OCI-LY1 (cell line): Measurements from ENCODE around the gene CRB3.

Experiments used
- H2AFZ ChIP-seq: fragments of 200-600 bp; sonication (generic), shearing (Covaris generic); 2 replicates; pipeline ENCODE4 v1.6.0; 2014; ENCODE audit warnings: antibody characterized with exemption, mild to moderate bottlenecking, low read length
- H3F3A ChIP-seq: fragments of 200-600 bp; sonication (generic), shearing (Covaris generic); 2 replicates; pipeline ENCODE4 v1.6.0; 2014; ENCODE audit warnings: mild to moderate bottlenecking, antibody characterized with exemption, low read length, moderate library complexity; ENCODE audit not compliant: insufficient read depth
- H3K27ac ChIP-seq: fragments of 200-600 bp; sonication (generic); 2 replicates; pipeline ENCODE4 v1.5.1; 2014; ENCODE audit warnings: low read length, mixed run types, mild to moderate bottlenecking, low read depth; ENCODE audit not compliant: poor library complexity, severe bottlenecking
- H3K27me3 ChIP-seq: fragments of 200-600 bp; sonication (generic); 2 replicates; pipeline ENCODE4 v1.6.0; 2014; ENCODE audit warnings: antibody characterized with exemption, mild to moderate bottlenecking, low read length, moderate library complexity; ENCODE audit not compliant: insufficient read depth
- H3K36me3 ChIP-seq: fragments of 200-600 bp; sonication (generic); 2 replicates; pipeline ENCODE4 v1.6.1; 2014; ENCODE audit warnings: mild to moderate bottlenecking, antibody characterized with exemption, low read length, moderate library complexity, mixed read lengths; ENCODE audit not compliant: insufficient read depth
- H3K4me1 ChIP-seq: fragments of 200-600 bp; sonication (generic); 2 replicates; pipeline ENCODE4 v1.5.1; 2014; ENCODE audit warnings: mild to moderate bottlenecking, low read length, moderate library complexity; ENCODE audit not compliant: insufficient read depth, severe bottlenecking
- H3K4me2 ChIP-seq: fragments of 200-600 bp; sonication (generic), shearing (Covaris generic); 2 replicates; pipeline ENCODE4 v1.6.1; 2014; ENCODE audit warnings: low read length
- H3K4me3 ChIP-seq: fragments of 200-600 bp; sonication (generic); 2 replicates; pipeline ENCODE4 v1.5.1; 2014; ENCODE audit warnings: low read length, low read depth, mild to moderate bottlenecking, mixed read lengths; ENCODE audit not compliant: poor library complexity, severe bottlenecking
- H3K79me2 ChIP-seq: fragments of 200-600 bp; shearing (Covaris generic); 2 replicates; pipeline ENCODE4 v1.6.1; 2016; ENCODE audit warnings: mixed run types, low read length, mixed read lengths; ENCODE audit not compliant: insufficient read depth
- H3K9ac ChIP-seq: fragments of 200-600 bp; sonication (generic), shearing (Covaris generic); 2 replicates; pipeline ENCODE4 v1.6.1; 2014; ENCODE audit warnings: mild to moderate bottlenecking, low read length, mixed read lengths
- H3K9me2 ChIP-seq: fragments of 200-600 bp; sonication (generic), shearing (Covaris generic); 2 replicates; pipeline ENCODE4 v1.6.1; 2014; ENCODE audit warnings: low read depth, mild to moderate bottlenecking, low read length, mixed read lengths
- H3K9me3 ChIP-seq: fragments of 200-600 bp; shearing (Covaris generic); 2 replicates; pipeline ENCODE4 v1.6.1; 2014; ENCODE audit warnings: low read length, mixed read lengths
- H4K20me1 ChIP-seq: fragments of 200-600 bp; sonication (generic), shearing (Covaris generic); 2 replicates; pipeline ENCODE4 v1.6.0; 2016; ENCODE audit warnings: mild to moderate bottlenecking, low read length; ENCODE audit not compliant: insufficient read depth
- CTCF ChIP-seq: fragments of 200-600 bp; sonication (generic), shearing (Covaris generic); IDR thresholded peaks from 2 replicates; pipeline ENCODE4 v1.5.1; 2017; ENCODE audit warnings: mild to moderate bottlenecking, antibody characterized with exemption, low read length, moderate library complexity, mixed read lengths
- EZH2 ChIP-seq: fragments of 200-600 bp; sonication (generic), shearing (Covaris generic); IDR thresholded peaks from 2 replicates; pipeline ENCODE4 v1.8.0; 2017; ENCODE audit warnings: borderline replicate concordance, mixed run types, mild to moderate bottlenecking, antibody characterized with exemption, low read length, moderate library complexity, mixed read lengths

CRB3 gene

GRCh38 chr19:6480848-6481415 is 16.9 kb downstream of the CRB3 start:
- H4K20me1 ChIP-seq = no peaks in the 10 kb centered on the region
- no peaks in the 10 kb centered on the region for H3K27me3 ChIP-seq
- H3F3A ChIP-seq = no peaks in the 10 kb centered on the region
- peak overlapping the region; percentile 88 for H3K9ac ChIP-seq
- no peaks in the 10 kb centered on the region for H3K79me2 ChIP-seq
- peak overlapping the region; percentile 84 for H3K27ac ChIP-seq
- peaks cover 26% of the 10 kb centered on the region for H3K4me1 ChIP-seq
- TF ChIP-seq CTCF (no peak), EZH2 (no peak)
- H2AFZ ChIP-seq = no peak overlapping the region
- no peaks in the 10 kb centered on the region for H3K9me2 ChIP-seq
- peak overlapping the region; percentile 75 for H3K4me3 ChIP-seq
- H3K4me2 ChIP-seq = peak overlapping the region; percentile 90
- no peaks in the 10 kb centered on the region for H3K9me3 ChIP-seq
- H3K36me3 ChIP-seq = peaks cover 21% of the 10 kb centered on the region

- Histone ChIP-seq H3K4me1 (peaks cover 26% of the 10 kb centered on the region), H3K9me2 (no peaks in the 10 kb centered on the region), H3K9me3 (no peaks in the 10 kb centered on the region), H3K79me2 (no peaks in the 10 kb centered on the region), H3F3A (no peaks in the 10 kb centered on the region), H3K9ac (peak within 1 kb of the TSS; percentile 88), H3K27me3 (no peaks in the 10 kb centered on the region), H3K27ac (peak within 1 kb of the TSS; percentile 84), H4K20me1 (no peaks in the 10 kb centered on the region), H3K4me2 (peak within 1 kb of the TSS; percentile 90), H3K4me3 (peak within 1 kb of the TSS; percentile 75), H3K36me3 (peaks cover 13% of the 10 kb centered on the region), H2AFZ (0 out of 2 replicates have a peak within 1 kb of the TSS, but pooled peaks have one; percentile 13)
- no peak for TF ChIP-seq EZH2
- peak; percentile 37; the same call in 1 of the 2 replicates for TF ChIP-seq CTCF
Observed at GRCh38 chr19:6481541-6482342, 17.7 kb downstream of the CRB3 start, which contains the start of gene DENND1C. TSS of gene DENND1C (minus strand) at chr19:6481787. CDS start at chr19:6481695, 92 bp downstream.

- H3K4me1 ChIP-seq = peaks cover 26% of the 10 kb centered on the region
Observed at GRCh38 chr19:6482343-6482686, 18.2 kb downstream of the CRB3 start.

More at GRCh38 chr19:6482343-6482686, 18.2 kb downstream of the CRB3 start:
- Histone ChIP-seq H3K4me2 (peak overlapping the region; percentile 90), H4K20me1 (no peaks in the 10 kb centered on the region), H3K9me2 (no peaks in the 10 kb centered on the region), H3K9ac (peak overlapping the region; percentile 88; the same call in 1 of the 2 replicates), H2AFZ (no peak overlapping the region), H3K9me3 (no peaks in the 10 kb centered on the region), H3K27ac (peak overlapping the region; percentile 84), H3K4me3 (peak overlapping the region; percentile 75), H3K79me2 (no peaks in the 10 kb centered on the region), H3F3A (no peaks in the 10 kb centered on the region), H3K27me3 (no peaks in the 10 kb centered on the region), H3K36me3 (0 out of 2 replicates have a peak, but pooled peaks cover 7% of the 10 kb centered on the region)
- TF ChIP-seq CTCF = no peak
- no peak for TF ChIP-seq EZH2
